GM19099 (cell line): ENCODE data around the gene LDLRAP1.

ENCODE experiments used
- POLR2A ChIP-seq: IDR thresholded peaks from 3 replicates; pipeline ENCODE4 v1.6.1; 2011; ENCODE audit warnings: low read depth; ENCODE audit not compliant: insufficient read length; ENCODE audit errors: extremely low read depth

LDLRAP1 gene

GRCh38 chr1:25562928-25563283 lies 19.5 kb downstream of the LDLRAP1 start:
- no peak for TF ChIP-seq POLR2A

- no peak for TF ChIP-seq POLR2A
These were observed 20.2 kb downstream of the LDLRAP1 start for GRCh38 chr1:25563330-25564215.

- TF ChIP-seq POLR2A = no peak
These were observed 21.6 kb downstream of the LDLRAP1 start for GRCh38 chr1:25564777-25565574.

GRCh38 chr1:25565626-25566025 lies 22.2 kb downstream of the LDLRAP1 start:
- no peak for TF ChIP-seq POLR2A

GRCh38 chr1:25566176-25566729 lies 22.8 kb downstream of the LDLRAP1 start:
- TF ChIP-seq POLR2A = no peak

GRCh38 chr1:25566730-25567341 lies 23.4 kb downstream of the LDLRAP1 start:
- TF ChIP-seq POLR2A = no peak

GRCh38 chr1:25567710-25568089 lies 24.3 kb downstream of the LDLRAP1 start:
- no peak for TF ChIP-seq POLR2A

GRCh38 chr1:25568090-25568833 lies 24.9 kb downstream of the LDLRAP1 start:
- TF ChIP-seq POLR2A = no peak

- TF ChIP-seq POLR2A = no peak
These were observed 25.6 kb downstream of the LDLRAP1 start for GRCh38 chr1:25568834-25569596.

GRCh38 chr1:25569597-25570396 lies 26.4 kb downstream of the LDLRAP1 start:
- no peak for TF ChIP-seq POLR2A

- no peak for TF ChIP-seq POLR2A
These were observed 27.6 kb downstream of the LDLRAP1 start for GRCh38 chr1:25570798-25571521.

GRCh38 chr1:25571522-25571970 lies 28.1 kb downstream of the LDLRAP1 start:
- TF ChIP-seq POLR2A = no peak
